PC-3 (cell line): Measurements from ENCODE around the gene KRT7.

Experiments
- EZH2 ChIP-seq: fragments of 300-600 bp; sonication (generic); IDR thresholded peaks from one replicate; pipeline ENCODE4 v1.6.1; 2017; ENCODE audit warnings: antibody characterized with exemption, mild to moderate bottlenecking, low read length; ENCODE audit not compliant: unreplicated experiment
- EZH2phosphoT487 ChIP-seq: fragments of 300-600 bp; sonication (generic); IDR thresholded peaks from 2 replicates; pipeline ENCODE4 v1.6.1; 2018; ENCODE audit warnings: mild to moderate bottlenecking, antibody characterized with exemption, low read length, borderline replicate concordance
- TF ChIP-seq, protein P1 (sequence below): fragments of 300-600 bp; sonication (generic); conservative IDR thresholded peaks from 2 replicates; pipeline ENCODE4 v1.5.1; 2017; ENCODE audit warnings: antibody characterized with exemption, low read depth, mild to moderate bottlenecking, low read length

DNA sequence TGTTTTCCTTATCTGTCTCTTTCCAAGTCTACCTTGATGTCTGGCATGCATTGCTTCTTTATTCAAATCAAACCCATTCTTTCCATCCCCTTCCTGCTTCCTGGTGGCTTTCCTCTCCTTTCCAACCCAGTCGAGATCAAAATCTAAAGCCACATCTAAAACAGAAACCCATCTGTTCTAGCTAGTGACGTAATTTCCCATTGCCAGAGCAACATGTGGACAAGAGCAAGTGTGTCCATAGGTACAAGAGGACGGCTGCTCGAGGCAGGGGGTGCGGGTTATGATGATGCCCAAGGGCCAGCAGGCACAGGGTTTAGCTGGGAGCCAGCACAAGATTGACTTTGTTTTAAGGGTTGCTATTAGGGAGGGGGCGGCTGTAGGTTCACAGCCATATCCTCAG is 48.2 kb upstream of the KRT7 start:
- no peak for TF ChIP-seq EZH2
- TF ChIP-seq, protein P1, sequence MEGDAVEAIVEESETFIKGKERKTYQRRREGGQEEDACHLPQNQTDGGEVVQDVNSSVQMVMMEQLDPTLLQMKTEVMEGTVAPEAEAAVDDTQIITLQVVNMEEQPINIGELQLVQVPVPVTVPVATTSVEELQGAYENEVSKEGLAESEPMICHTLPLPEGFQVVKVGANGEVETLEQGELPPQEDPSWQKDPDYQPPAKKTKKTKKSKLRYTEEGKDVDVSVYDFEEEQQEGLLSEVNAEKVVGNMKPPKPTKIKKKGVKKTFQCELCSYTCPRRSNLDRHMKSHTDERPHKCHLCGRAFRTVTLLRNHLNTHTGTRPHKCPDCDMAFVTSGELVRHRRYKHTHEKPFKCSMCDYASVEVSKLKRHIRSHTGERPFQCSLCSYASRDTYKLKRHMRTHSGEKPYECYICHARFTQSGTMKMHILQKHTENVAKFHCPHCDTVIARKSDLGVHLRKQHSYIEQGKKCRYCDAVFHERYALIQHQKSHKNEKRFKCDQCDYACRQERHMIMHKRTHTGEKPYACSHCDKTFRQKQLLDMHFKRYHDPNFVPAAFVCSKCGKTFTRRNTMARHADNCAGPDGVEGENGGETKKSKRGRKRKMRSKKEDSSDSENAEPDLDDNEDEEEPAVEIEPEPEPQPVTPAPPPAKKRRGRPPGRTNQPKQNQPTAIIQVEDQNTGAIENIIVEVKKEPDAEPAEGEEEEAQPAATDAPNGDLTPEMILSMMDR, result no peak
- TF ChIP-seq EZH2phosphoT487, result no peak
